B cell (primary cell): Measurements from ENCODE around the gene ATP4B. TPM values are rescaled to one million over a fixed set of nuclear protein-coding genes. Genes with fewer than 3 reads are reported as not detected.

ENCODE experiments used
- ATAC-seq: fragments of 200-7000 bp; cut with Tn5 transposase; one replicate; pipeline ENCODE4 v1.10.0; 2021; ENCODE audit warnings: low read depth, mild to moderate bottlenecking, moderate number of reproducible peaks, moderate library complexity
- CTCF ChIA-PET: fragments of 350-600 bp; sonication (Branson Sonifier 250); formaldehyde crosslinking; loops from one replicate; lab custom pipeline; 2021; ENCODE audit warnings: antibody characterized with exemption, inconsistent platforms; lab: Charles Lee
- POLR2A ChIA-PET: fragments of 350-600 bp; sonication (Branson Sonifier 250); formaldehyde crosslinking; loops from one replicate; lab custom pipeline; 2021; ENCODE audit warnings: antibody characterized with exemption; lab: Charles Lee
- DNase-seq: peaks from one replicate; pipeline ENCODE4 v3.0.0; 2013
- H2AFZ ChIP-seq: 2 replicates; pipeline ENCODE4 v1.6.1; 2012; ENCODE audit warnings: mild to moderate bottlenecking, low read depth, low read length; ENCODE audit not compliant: insufficient read depth, poor library complexity, severe bottlenecking
- H3K27ac ChIP-seq, 2 donors: 1 replicate in 1 of 2; 2 replicates in 1 of 2; pipeline ENCODE4 v1.5.1; 2012 to 2013; ENCODE audit warnings: low read length in 2 of 2, mild to moderate bottlenecking in 2 of 2, moderate library complexity in 1 of 2
- H3K27me3 ChIP-seq, 4 experiments: fragments of 200-600 bp in 1 of 4; sonication (generic) in 1 of 4; replicated peaks in 1 of 4; 1 replicate in 2 of 4; 2 replicates in 2 of 4; pipeline versions ENCODE4 v1.6.1 to v1.7.0; 2013 to 2016; ENCODE audit warnings: low read length in 3 of 4, mild to moderate bottlenecking in 2 of 4, mixed read lengths in 1 of 4, moderate library complexity in 1 of 4; ENCODE audit not compliant: insufficient read depth in 4 of 4, control insufficient read depth in 3 of 4; ENCODE audit errors: control extremely low read depth in 1 of 4
- H3K36me3 ChIP-seq, 2 experiments: replicated peaks in 1 of 2; 1 replicate in 1 of 2; 2 replicates in 1 of 2; pipeline versions ENCODE4 v1.6.1 to v1.7.1; 2013; ENCODE audit warnings: low read length in 1 of 2; ENCODE audit not compliant: insufficient read depth in 2 of 2, control insufficient read depth in 1 of 2; ENCODE audit errors: control extremely low read depth in 1 of 2, extremely low read depth in 1 of 2
- H3K4me1 ChIP-seq, 2 donors: fragments of 200-600 bp in 1 of 2; sonication (generic) in 1 of 2; 1 replicate in 1 of 2; 2 replicates in 1 of 2; pipeline versions ENCODE4 v1.5.1 to v1.6.1; 2013 to 2017; ENCODE audit warnings: low read length in 2 of 2; ENCODE audit not compliant: control insufficient read depth in 2 of 2, insufficient read depth in 2 of 2
- H3K4me2 ChIP-seq: replicated peaks from 2 replicates; pipeline ENCODE3; 2012; ENCODE audit warnings: mild to moderate bottlenecking, low read depth, low read length; ENCODE audit not compliant: poor library complexity, severe bottlenecking
- H3K4me3 ChIP-seq, 5 experiments: fragments of 200-600 bp in 1 of 5; sonication (generic) in 1 of 5; 1 replicate in 3 of 5; 2 replicates in 2 of 5; pipeline versions ENCODE4 v1.5.1 to v1.7.0; 2011 to 2016; ENCODE audit warnings: low read length in 4 of 5, mild to moderate bottlenecking in 4 of 5, low read depth in 2 of 5, control low read depth in 1 of 5, moderate library complexity in 1 of 5; ENCODE audit not compliant: insufficient read depth in 1 of 5; ENCODE audit errors: control extremely low read depth in 1 of 5, extremely low read depth in 1 of 5
- H3K79me2 ChIP-seq: fragments of 200-600 bp; sonication (generic); one replicate; pipeline ENCODE4 v1.6.0; 2016; ENCODE audit warnings: low read length; ENCODE audit not compliant: control insufficient read depth, insufficient read depth
- H3K9ac ChIP-seq: fragments of 200-600 bp; sonication (generic); 2 replicates; pipeline ENCODE4 v1.6.1; 2017; ENCODE audit warnings: mild to moderate bottlenecking, low read length, moderate library complexity
- H3K9me3 ChIP-seq, 3 donors: one replicate each; pipeline versions ENCODE4 v1.6.1 to v1.7.1; 2013; ENCODE audit warnings: low read length in 2 of 3; ENCODE audit not compliant: control insufficient read depth in 2 of 3, insufficient read depth in 1 of 3; ENCODE audit errors: control extremely low read depth in 1 of 3
- H4K20me1 ChIP-seq: 2 replicates; pipeline ENCODE4 v1.6.0; 2012; ENCODE audit warnings: mild to moderate bottlenecking, low read length; ENCODE audit not compliant: insufficient read depth, control insufficient read depth, poor library complexity, severe bottlenecking
- H3K27ac Mint-ChIP-seq: one replicate; pipeline ENCODE4 v1.8.0; 2021; ENCODE audit warnings: mixed read lengths
- H3K27me3 Mint-ChIP-seq: one replicate; pipeline ENCODE4 v1.8.0; 2021; ENCODE audit warnings: mixed read lengths
- H3K4me1 Mint-ChIP-seq: one replicate; pipeline ENCODE4 v1.8.0; 2021; ENCODE audit warnings: mixed read lengths
- H3K4me3 Mint-ChIP-seq: one replicate; pipeline ENCODE4 v1.8.0; 2021; ENCODE audit warnings: mixed read lengths
- H3K9me3 Mint-ChIP-seq: one replicate; pipeline ENCODE4 v1.8.0; 2022; ENCODE audit warnings: mixed read lengths; ENCODE audit not compliant: insufficient read depth
- CTCF ChIP-seq: fragments of 200-600 bp; IDR thresholded peaks from one replicate; pipeline ENCODE4 v1.8.0; 2022; ENCODE audit warnings: antibody characterized with exemption, mild to moderate bottlenecking
- EZH2 ChIP-seq: IDR thresholded peaks from 2 replicates; pipeline ENCODE4 v1.6.1; 2012; ENCODE audit warnings: borderline replicate concordance, low read depth, mild to moderate bottlenecking, moderate library complexity, low read length; ENCODE audit not compliant: insufficient read depth, poor library complexity, severe bottlenecking
- WGBS: methylation state at CpG from one replicate; pipeline ENCODE4 v1.1.5; 2013; ENCODE audit warnings: missing lambda C conversion rate; ENCODE audit not compliant: insufficient coverage; 5-methylcytosine and 5-hydroxymethylcytosine counted together
- intact Hi-C: fragments of 100-400 bp; cut with micrococcal nuclease; formaldehyde crosslinking; loops from one replicate; pipeline ENCODE4 v1.10.0; 2022
- polyA plus RNA-seq: library from polyadenylated mRNA; depleted of rRNA; stranded (reverse); fragments of >200 nt; gene quantifications from 2 replicates; pipeline ENCODE4 v1.2.3, GENCODE V29; 2012
- total RNA-seq, 2 donors: library from RNA; stranded (reverse); fragments of 120-200 nt in 1 of 2; gene quantifications; 1 replicate in 1 of 2; 2 replicates in 1 of 2; pipeline versions ENCODE4 v1.2.3 to v1.2.4, GENCODE V29; 2013 to 2022

ATP4B gene
- total and polyA plus RNA-seq, 2 donors (not counting 1 experiment from before 2014, with no cell fraction given), result not detected

GRCh38 chr13:113641426-113641825 lies 16.6 kb downstream of the ATP4B start:
- no peak overlapping the region for H3K27ac ChIP-seq
- H3K9me3 ChIP-seq, result peaks cover 0 to 3% (median 1%) of the 10 kb centered on the region in 3 donors
- no peak overlapping the region for H3K27ac Mint-ChIP-seq
- 79% methylated on average over 5 of the region's 7 CpGs for WGBS
- H3K27me3 Mint-ChIP-seq, result no peaks in the 10 kb centered on the region
- DNase-seq (no peak), ATAC-seq (no peak)
- no peaks in the 10 kb centered on the region for H3K27me3 ChIP-seq
- H3K9ac ChIP-seq, result no peak overlapping the region
- peaks cover 9 to 16% of the 10 kb centered on the region in 2 donors for H3K4me1 ChIP-seq
- no peak overlapping the region for H3K4me3 Mint-ChIP-seq
- no peaks in the 10 kb centered on the region for H4K20me1 ChIP-seq
- H3K4me1 Mint-ChIP-seq, result peaks cover 22% of the 10 kb centered on the region
- H2AFZ ChIP-seq, result no peak overlapping the region
- CTCF ChIA-PET, result no interaction called here
- H3K9me3 Mint-ChIP-seq, result no peaks in the 10 kb centered on the region
- POLR2A ChIA-PET, result no interaction called here
- no peak overlapping the region for H3K4me2 ChIP-seq
- H3K79me2 ChIP-seq, result no peaks in the 10 kb centered on the region
- H3K36me3 ChIP-seq, result peaks cover 0 to 36% of the 10 kb centered on the region in 2 experiments
- TF ChIP-seq CTCF (no peak), EZH2 (no peak)
- intact Hi-C loops, result no loop called here
- no peak overlapping the region for H3K4me3 ChIP-seq

- Mint-ChIP-seq H3K27me3 (no peaks in the 10 kb centered on the region), H3K4me3 (no peak overlapping the region), H3K27ac (no peak overlapping the region), H3K4me1 (peaks cover 20% of the 10 kb centered on the region), H3K9me3 (no peaks in the 10 kb centered on the region)
- H3K4me2 ChIP-seq, result no peak overlapping the region
- no peak overlapping the region for H2AFZ ChIP-seq
- CTCF ChIA-PET, result no interaction called here
- no peaks in the 10 kb centered on the region for H3K79me2 ChIP-seq
- no peak overlapping the region for H3K4me3 ChIP-seq
- peaks cover 9 to 16% of the 10 kb centered on the region in 2 donors for H3K4me1 ChIP-seq
- TF ChIP-seq CTCF (no peak), EZH2 (no peak)
- intact Hi-C loops, result no loop called here
- H3K27me3 ChIP-seq, result no peaks in the 10 kb centered on the region
- peaks cover 0 to 3% (median 1%) of the 10 kb centered on the region in 3 donors for H3K9me3 ChIP-seq
- H3K27ac ChIP-seq, result no peak overlapping the region
- no peak for ATAC-seq
- peaks cover 0 to 53% of the 10 kb centered on the region in 2 experiments for H3K36me3 ChIP-seq
- POLR2A ChIA-PET, result no interaction called here
- H4K20me1 ChIP-seq, result no peaks in the 10 kb centered on the region
- no peak overlapping the region for H3K9ac ChIP-seq
- no peak for DNase-seq
- 97% methylated on average over 19 of the region's 27 CpGs for WGBS
Measured at GRCh38 chr13:113639616-113640262, 18.3 kb downstream of the ATP4B start.
